Heart left ventricle (tissue), 16 donors: ENCODE data around the gene ZMAT5. TPM values are rescaled to one million over a fixed set of nuclear protein-coding genes. Genes with fewer than 3 reads are reported as not detected.

Experiments used
- ATAC-seq, 4 donors: fragments of 200-7000 bp; cut with Tn5 transposase; one replicate each; pipeline ENCODE4 v1.9.1; 2020 to 2022; ENCODE audit warnings: moderate library complexity in 4 of 4, mild to moderate bottlenecking in 3 of 4, moderate number of reproducible peaks in 1 of 4
- DNase-seq, 5 donors: peaks; one replicate each; pipeline ENCODE4 v3.0.0-alpha.2; 2020
- H3K27ac ChIP-seq, 12 donors: fragments of 200-600 bp; sonication (generic) in 4 of 12; one replicate each; pipeline versions ENCODE4 v1.5.0 to v1.8.0; 2016 to 2022; ENCODE audit warnings: mild to moderate bottlenecking in 2 of 12
- H3K27me3 ChIP-seq, 9 donors: fragments of 200-600 bp; sonication (generic) in 2 of 9; one replicate each; pipeline versions ENCODE4 v1.5.1 to v1.8.0; 2016 to 2022; ENCODE audit warnings: mild to moderate bottlenecking in 3 of 9
- H3K36me3 ChIP-seq, 9 donors: fragments of 200-600 bp; sonication (generic) in 2 of 9; one replicate each; pipeline versions ENCODE4 v1.5.0 to v1.8.0; 2018 to 2022; ENCODE audit warnings: mild to moderate bottlenecking in 2 of 9
- H3K4me1 ChIP-seq, 12 donors: fragments of 200-600 bp; sonication (generic) in 4 of 12; one replicate each; pipeline versions ENCODE4 v1.5.0 to v1.8.0; 2016 to 2022; ENCODE audit warnings: mild to moderate bottlenecking in 3 of 12
- H3K4me3 ChIP-seq, 12 donors: fragments of 200-600 bp; sonication (generic) in 4 of 12; one replicate each; pipeline versions ENCODE4 v1.5.0 to v1.8.0; 2017 to 2022; ENCODE audit warnings: mild to moderate bottlenecking in 9 of 12, moderate library complexity in 4 of 12
- H3K9me3 ChIP-seq, 12 donors: fragments of 200-600 bp; sonication (generic) in 4 of 12; one replicate each; pipeline versions ENCODE4 v1.5.0 to v1.8.0; 2016 to 2022; ENCODE audit warnings: mild to moderate bottlenecking in 1 of 12
- POLR2A ChIP-seq, 2 donors: fragments of 450-650 bp; IDR thresholded peaks; one replicate each; pipeline ENCODE4 v1.6.1; 2017; ENCODE audit warnings: antibody characterized with exemption in 2 of 2, mild to moderate bottlenecking in 2 of 2, moderate library complexity in 2 of 2
- WGBS, 4 donors: extraction: QIAGEN DNeasy Blood & Tissue Kit in 2 of 4; methylation state at CpG; one replicate each; pipeline versions ENCODE4 v1.1.5 to v1.1.7; 2013 to 2018; 5-methylcytosine and 5-hydroxymethylcytosine counted together
- intact Hi-C, 10 donors: fragments of 100-400 bp; cut with DNase I; formaldehyde crosslinking; loops; one replicate each; pipeline versions ENCODE4 v1.11.1 to v1.14.2; 2022
- polyA plus RNA-seq, 2 donors: library from polyadenylated mRNA; stranded (reverse); fragments of 200-250 nt; gene quantifications; one replicate each; pipeline ENCODE4 v1.2.3, GENCODE V29; 2013
- total RNA-seq, 9 donors: library from RNA; depleted of rRNA in 2 of 9; stranded (reverse); fragments of >200 nt in 2 of 9; fragmentation: NEBNext Ultra II Directional in 3 of 9; extraction: Animal tissue kit (Norgen Biotek cat#: 25700) in 3 of 9; gene quantifications; one replicate each; pipeline versions ENCODE4 v1.1.0 to v1.2.4, GENCODE V29; 2016 to 2023
- TF ChIP-seq, protein P1 (sequence below), 12 donors: fragments of 200-600 bp; sonication (generic) in 4 of 12; IDR thresholded peaks; one replicate each; pipeline versions ENCODE4 v1.5.0 to v1.8.0; 2018 to 2022; ENCODE audit warnings: antibody characterized with exemption in 12 of 12, mild to moderate bottlenecking in 5 of 12
- donor health status: ischemic (EF 13 %, LVEDD 7.1; RV severe dilation, severe dysfunction).
- donor health status: healthy with polysubstance abuse.
- donor health status: DM: no; HTN: yes; CAD: no.
- donor health status: DM: no; HTN: no; CAD: no.
- donor health status: ischemic (EF 25% LVEDD 6.9; RV normal size, moderate dysfunction).
- donor health status: ischemic (EF 25% LVEDD 5.7; RV mildly dilated, moderate dysfunction).
- donor health status: healthy.
- donor health status: DM: yes; HTN: yes; CAD: no.
- donor health status: ischemic (EF 35%, LVEDD 5.7; RV mildly dilated, moderate dysfunction).
- donor health status: nonischemic (EF 11% LVEDD 7.7; RV severe dilation, severe dysfunction).
- donor health status: DM: yes; HTN: yes; CAD: no.
- donor health status: PGD.
- donor health status: ischemic (EF 29% LVEDD 5.4; RV normal size, mild dysfunction).
- donor health status: nonischemic (EF 23%, LVEDD 6.1; RV moderate dilation, normal function).

Gene ZMAT5
- total and polyA plus RNA-seq, 11 donors: 19.4 to 37.2 (median 22.7) TPM

DNA sequence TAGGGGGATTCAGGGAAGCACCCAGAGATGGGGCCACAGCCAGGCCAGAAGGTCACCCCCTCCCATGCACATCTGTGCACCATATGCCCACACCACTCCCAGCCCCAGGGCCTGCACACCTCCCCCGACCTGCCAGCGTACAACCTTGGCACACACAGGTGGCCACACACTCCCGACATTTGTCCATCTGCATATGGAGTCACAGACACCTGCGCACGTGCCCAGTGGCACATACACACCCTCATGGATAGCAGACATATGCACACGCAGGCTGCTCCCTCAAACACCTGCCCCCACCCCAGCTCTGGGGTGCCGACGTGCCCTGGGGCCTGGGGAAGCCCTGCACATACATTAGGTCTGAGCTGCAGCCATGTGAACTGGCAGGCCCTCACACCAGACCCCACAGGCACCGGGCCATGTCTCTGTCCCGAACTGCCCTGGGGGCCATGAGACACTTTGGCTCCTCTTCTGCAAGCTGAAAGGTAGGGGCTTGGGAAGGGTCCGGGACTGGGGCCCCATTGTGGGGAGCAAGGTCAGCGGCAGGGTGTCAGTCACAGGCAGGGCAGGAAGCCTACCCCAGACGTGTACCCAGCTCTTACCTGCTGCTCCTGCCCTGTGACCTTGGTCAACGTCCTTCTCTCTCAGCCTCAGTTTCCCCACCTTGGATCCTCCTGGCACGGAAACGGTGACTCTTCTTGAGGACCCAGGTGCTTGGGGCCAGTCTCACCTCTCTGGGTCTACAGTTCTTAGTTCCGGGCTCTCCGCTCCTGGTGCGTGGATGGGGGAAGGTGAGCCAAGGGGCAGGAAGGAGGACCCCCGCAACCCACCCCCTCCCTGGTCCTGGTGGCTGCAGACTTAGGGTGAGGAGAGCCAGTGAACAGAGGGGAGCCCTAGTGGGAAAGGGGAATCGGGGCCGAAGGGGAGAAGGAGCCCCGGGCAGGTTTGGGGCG is 47.6 kb downstream of the ZMAT5 start:
- H3K9me3 ChIP-seq: no peaks in the 10 kb centered on the region

DNA sequence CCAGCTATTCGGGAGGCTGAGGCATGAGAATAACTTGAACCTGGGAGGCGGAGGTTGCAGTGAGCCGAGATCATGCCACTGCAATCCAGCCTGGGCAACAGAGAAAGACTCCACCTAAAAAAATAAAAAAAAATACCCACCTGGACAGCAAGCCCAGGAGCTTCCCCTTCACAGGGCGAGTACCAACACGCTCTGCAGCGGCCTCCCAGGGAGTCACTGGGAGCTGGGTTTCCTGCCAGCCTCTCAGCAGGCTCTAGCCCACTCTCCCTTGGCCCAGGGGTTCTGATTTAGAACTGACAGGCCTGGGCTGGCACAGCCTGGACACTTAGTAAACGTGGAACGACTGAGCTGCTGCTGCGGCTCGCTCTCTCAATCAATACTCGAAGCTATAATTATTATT is 49.0 kb downstream of the ZMAT5 start:
- ATAC-seq: no peak
- H3K27me3 ChIP-seq: peaks cover 21 to 59% (median 39%) of the 10 kb centered on the region in 9 donors
- intact Hi-C loops: no loop called here

More for the DNA sequence above, 47.6 kb downstream of the ZMAT5 start:
- DNase-seq (no peak), ATAC-seq (no peak)
- H3K27ac ChIP-seq: no peak overlapping the region
- no peaks in the 10 kb centered on the region for H3K36me3 ChIP-seq
- peak overlapping the region in 1 of 12 donors; percentile 29 for H3K4me3 ChIP-seq
- WGBS, 4 donors: 45 to 55% (median 48%) methylated on average over 20 to 24 of the region's 24 CpGs
- intact Hi-C loops: no loop called here
- peaks cover 0 to 16% (median 0%) of the 10 kb centered on the region in 12 donors for H3K4me1 ChIP-seq
- peaks cover 21 to 54% (median 39%) of the 10 kb centered on the region in 9 donors for H3K27me3 ChIP-seq
- TF ChIP-seq POLR2A (IDR thresholded peaks at IDR 0.05): no peak
- TF ChIP-seq, protein P1, sequence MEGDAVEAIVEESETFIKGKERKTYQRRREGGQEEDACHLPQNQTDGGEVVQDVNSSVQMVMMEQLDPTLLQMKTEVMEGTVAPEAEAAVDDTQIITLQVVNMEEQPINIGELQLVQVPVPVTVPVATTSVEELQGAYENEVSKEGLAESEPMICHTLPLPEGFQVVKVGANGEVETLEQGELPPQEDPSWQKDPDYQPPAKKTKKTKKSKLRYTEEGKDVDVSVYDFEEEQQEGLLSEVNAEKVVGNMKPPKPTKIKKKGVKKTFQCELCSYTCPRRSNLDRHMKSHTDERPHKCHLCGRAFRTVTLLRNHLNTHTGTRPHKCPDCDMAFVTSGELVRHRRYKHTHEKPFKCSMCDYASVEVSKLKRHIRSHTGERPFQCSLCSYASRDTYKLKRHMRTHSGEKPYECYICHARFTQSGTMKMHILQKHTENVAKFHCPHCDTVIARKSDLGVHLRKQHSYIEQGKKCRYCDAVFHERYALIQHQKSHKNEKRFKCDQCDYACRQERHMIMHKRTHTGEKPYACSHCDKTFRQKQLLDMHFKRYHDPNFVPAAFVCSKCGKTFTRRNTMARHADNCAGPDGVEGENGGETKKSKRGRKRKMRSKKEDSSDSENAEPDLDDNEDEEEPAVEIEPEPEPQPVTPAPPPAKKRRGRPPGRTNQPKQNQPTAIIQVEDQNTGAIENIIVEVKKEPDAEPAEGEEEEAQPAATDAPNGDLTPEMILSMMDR (IDR thresholded peaks at IDR 0.05): no peak

DNA sequence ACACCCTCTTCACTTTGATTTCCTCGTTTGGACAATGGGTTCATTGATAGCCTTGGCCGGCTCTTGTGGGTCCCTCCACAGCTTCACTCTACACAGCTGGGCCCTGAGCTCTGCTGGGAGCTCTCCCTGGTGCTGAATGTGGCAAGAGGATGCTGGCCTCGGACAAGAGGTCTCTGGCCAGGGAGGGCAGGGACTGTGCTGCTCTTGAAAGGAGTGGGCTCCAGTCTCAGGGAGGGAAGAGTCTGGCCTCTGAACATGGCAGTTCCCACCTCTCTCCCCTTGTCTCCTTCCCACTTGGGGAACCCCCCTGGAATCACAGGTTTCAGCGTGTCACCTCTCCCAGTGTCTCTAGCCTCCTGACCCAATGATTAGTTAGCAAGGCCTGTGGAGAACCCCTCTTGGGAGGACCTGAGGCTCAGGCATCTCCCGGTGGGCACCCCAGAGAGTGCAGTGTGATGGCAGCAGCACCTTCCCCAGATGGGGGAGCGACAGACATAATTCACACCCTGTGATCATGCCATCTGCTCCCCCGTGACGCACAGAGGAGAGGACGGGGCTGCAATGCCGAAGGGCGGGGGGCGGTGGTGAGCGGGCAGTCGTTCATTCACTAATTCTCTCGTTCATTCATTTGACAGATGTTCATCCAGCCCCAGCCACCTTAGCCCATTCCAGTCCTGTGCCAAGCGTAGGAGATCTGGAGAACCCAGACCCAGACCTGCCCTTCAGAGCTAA is 49.8 kb downstream of the ZMAT5 start:
- peaks cover 17 to 52% (median 34%) of the 10 kb centered on the region in 9 donors for H3K27me3 ChIP-seq
- intact Hi-C loops: no loop called here
- TF ChIP-seq POLR2A (IDR thresholded peaks at IDR 0.05): no peak
- TF ChIP-seq, protein P1 (IDR thresholded peaks at IDR 0.05): no peak
- DNase-seq (peak in 4 of 5 donors; percentile 33 to 66 (median 53)), ATAC-seq (peak; percentile 65 to 86 (median 78))
- no peak overlapping the region for H3K4me3 ChIP-seq
- H3K36me3 ChIP-seq: no peaks in the 10 kb centered on the region
- peaks cover 0 to 16% (median 0%) of the 10 kb centered on the region in 12 donors for H3K4me1 ChIP-seq
- no peaks in the 10 kb centered on the region for H3K9me3 ChIP-seq
- WGBS, 4 donors: 64 to 68% (median 67%) methylated on average over 15 to 16 of the region's 16 CpGs
- H3K27ac ChIP-seq: no peak overlapping the region

More for the DNA sequence above, 49.0 kb downstream of the ZMAT5 start:
- H3K36me3 ChIP-seq: no peaks in the 10 kb centered on the region
- no peak overlapping the region for H3K4me3 ChIP-seq
- no peak for DNase-seq
- WGBS, 4 donors: 86 to 93% (median 88%) methylated on average over 11 of the region's 11 CpGs
- H3K9me3 ChIP-seq: no peaks in the 10 kb centered on the region
- TF ChIP-seq, protein P1 (IDR thresholded peaks at IDR 0.05): no peak
- no peak for TF ChIP-seq POLR2A (IDR thresholded peaks at IDR 0.05)
- peaks cover 0 to 16% (median 0%) of the 10 kb centered on the region in 12 donors for H3K4me1 ChIP-seq
- no peak overlapping the region for H3K27ac ChIP-seq

DNA sequence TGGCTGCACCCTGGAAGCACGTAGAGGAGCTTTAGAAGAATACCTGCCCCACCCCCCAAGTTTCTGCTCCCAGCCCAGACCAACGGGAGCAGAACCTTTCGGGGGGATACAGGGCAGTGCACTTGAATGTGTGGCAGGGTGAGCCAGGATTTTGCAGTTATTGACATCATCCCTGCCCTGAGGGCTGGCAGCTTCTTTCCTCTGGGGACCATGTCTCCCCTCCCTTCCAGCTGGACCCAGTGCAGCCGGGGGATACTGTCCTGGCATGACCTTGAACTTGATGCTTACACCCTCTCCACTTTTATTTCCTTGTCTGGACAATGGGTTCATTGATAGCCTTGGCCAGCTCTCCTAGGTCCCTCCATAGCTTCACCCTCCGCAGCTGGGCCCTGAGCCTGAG is 51.1 kb downstream of the ZMAT5 start:
- no peak for DNase-seq
- H3K27me3 ChIP-seq: peaks cover 11 to 46% (median 21%) of the 10 kb centered on the region in 9 donors
- H3K4me3 ChIP-seq: no peak overlapping the region
- TF ChIP-seq POLR2A (IDR thresholded peaks at IDR 0.05): no peak
- TF ChIP-seq, protein P1 (IDR thresholded peaks at IDR 0.05): no peak
- no peaks in the 10 kb centered on the region for H3K36me3 ChIP-seq
- peaks cover 0 to 18% (median 0%) of the 10 kb centered on the region in 12 donors for H3K4me1 ChIP-seq
- H3K27ac ChIP-seq: no peak overlapping the region
- H3K9me3 ChIP-seq: no peaks in the 10 kb centered on the region
- 58 to 69% (median 64%) methylated on average over 5 of the region's 5 CpGs for WGBS, 4 donors
- intact Hi-C loops: no loop called here
- no peak for ATAC-seq
